Measurements from ENCODE around the gene SOX15. TPM values are rescaled to one million over a fixed set of nuclear protein-coding genes. Genes with fewer than 3 reads are reported as not detected.

The SOX15 gene
- total RNA-seq, 1 experiment from 2014 or later = 6.3 TPM

DNA sequence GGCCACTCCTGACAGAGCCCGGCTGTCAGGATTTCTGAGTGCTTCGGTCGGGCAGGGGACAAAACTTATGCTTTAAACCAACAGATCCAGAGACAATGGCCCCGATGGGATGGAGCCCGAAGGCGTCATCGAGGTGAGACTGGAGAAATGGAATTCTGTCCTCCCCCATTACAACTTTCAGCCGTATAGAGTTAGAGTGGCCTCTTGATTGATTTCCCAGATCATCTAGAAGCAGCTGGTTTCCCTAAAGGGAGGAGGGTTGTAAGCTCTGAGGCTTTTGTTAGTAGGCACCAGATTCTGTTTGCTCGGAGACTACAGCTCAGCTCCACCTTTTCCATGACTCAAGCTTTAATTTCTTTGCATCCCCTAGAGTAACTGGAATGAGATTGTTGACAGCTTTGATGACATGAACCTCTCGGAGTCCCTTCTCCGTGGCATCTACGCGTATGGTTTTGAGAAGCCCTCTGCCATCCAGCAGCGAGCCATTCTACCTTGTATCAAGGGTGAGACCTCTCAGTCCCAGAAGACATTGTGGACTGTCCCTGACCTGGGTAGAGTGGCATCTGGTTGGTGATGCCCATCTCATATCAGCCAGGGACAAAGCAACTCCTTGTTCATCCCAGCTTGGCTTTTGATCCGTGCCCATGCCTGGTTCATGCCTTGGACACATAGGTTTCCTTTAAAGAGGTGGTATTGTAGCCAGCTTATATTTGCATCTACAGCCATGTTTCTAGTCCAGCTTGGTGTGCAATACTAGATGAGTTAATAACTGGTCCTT is 15.5 kb downstream of the SOX15 start:
- Histone ChIP-seq H3K4me2 (ENCODE audit: low read length) (peak overlapping the region; percentile 92), H3F3A (ENCODE audit: low read length, unreplicated experiment) (peaks cover 37% of the 10 kb centered on the region), H2AFZ (ENCODE audit: low read length) (no peak overlapping the region), H4K20me1 (ENCODE audit: low read length) (peaks cover 51% of the 10 kb centered on the region), H3K4me3 (ENCODE audit: low read length) (peak overlapping the region; percentile 97), H3K36me3 (ENCODE audit: low read depth, low read length) (peaks cover 57% of the 10 kb centered on the region), H3K9me2 (replicated peaks; ENCODE audit: low read length) (no peaks in the 10 kb centered on the region), H3K27me3 (ENCODE audit: low read length) (no peaks in the 10 kb centered on the region), H3K27ac (ENCODE audit: low read length) (peak overlapping the region; percentile 89), H3K9me3 (ENCODE audit: low read length) (no peaks in the 10 kb centered on the region), H3K79me2 (ENCODE audit: low read length) (peaks cover 47% of the 10 kb centered on the region), H3K9ac (ENCODE audit: low read length) (peak overlapping the region; percentile 100), H3K4me1 (ENCODE audit: insufficient read depth, low read length) (peaks cover 46% of the 10 kb centered on the region)
- ChIA-PET CTCF (interaction anchor here (0.6 kb wide), 1 partner anchor 28 kb away, joined by 3 read pairs; no protein-coding TSS in a partner anchor), POLR2A (ENCODE audit: unreplicated experiment) (interaction anchor here (0.6 kb wide), 2 partner anchors 13 to 139 kb away, joined by 4 read pairs; no protein-coding TSS in a partner anchor)
- no peak for TF ChIP-seq EZH2phosphoT487 (IDR thresholded peaks at IDR 0.05; ENCODE audit: borderline replicate concordance, low read length)
- TF ChIP-seq EZH2 (IDR thresholded peaks at IDR 0.05; ENCODE audit: low read length, unreplicated experiment) = no peak
- TF ChIP-seq, protein P1, sequence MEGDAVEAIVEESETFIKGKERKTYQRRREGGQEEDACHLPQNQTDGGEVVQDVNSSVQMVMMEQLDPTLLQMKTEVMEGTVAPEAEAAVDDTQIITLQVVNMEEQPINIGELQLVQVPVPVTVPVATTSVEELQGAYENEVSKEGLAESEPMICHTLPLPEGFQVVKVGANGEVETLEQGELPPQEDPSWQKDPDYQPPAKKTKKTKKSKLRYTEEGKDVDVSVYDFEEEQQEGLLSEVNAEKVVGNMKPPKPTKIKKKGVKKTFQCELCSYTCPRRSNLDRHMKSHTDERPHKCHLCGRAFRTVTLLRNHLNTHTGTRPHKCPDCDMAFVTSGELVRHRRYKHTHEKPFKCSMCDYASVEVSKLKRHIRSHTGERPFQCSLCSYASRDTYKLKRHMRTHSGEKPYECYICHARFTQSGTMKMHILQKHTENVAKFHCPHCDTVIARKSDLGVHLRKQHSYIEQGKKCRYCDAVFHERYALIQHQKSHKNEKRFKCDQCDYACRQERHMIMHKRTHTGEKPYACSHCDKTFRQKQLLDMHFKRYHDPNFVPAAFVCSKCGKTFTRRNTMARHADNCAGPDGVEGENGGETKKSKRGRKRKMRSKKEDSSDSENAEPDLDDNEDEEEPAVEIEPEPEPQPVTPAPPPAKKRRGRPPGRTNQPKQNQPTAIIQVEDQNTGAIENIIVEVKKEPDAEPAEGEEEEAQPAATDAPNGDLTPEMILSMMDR (conservative IDR thresholded peaks at IDR 0.05; ENCODE audit: low read depth, low read length) = no peak
- TSS peak; percentile 14 for BruUV-seq (replicated peaks)
- no peak for ATAC-seq
- DNase-seq = no peak
- intact Hi-C loops (cut with micrococcal nuclease) = no loop called here

DNA sequence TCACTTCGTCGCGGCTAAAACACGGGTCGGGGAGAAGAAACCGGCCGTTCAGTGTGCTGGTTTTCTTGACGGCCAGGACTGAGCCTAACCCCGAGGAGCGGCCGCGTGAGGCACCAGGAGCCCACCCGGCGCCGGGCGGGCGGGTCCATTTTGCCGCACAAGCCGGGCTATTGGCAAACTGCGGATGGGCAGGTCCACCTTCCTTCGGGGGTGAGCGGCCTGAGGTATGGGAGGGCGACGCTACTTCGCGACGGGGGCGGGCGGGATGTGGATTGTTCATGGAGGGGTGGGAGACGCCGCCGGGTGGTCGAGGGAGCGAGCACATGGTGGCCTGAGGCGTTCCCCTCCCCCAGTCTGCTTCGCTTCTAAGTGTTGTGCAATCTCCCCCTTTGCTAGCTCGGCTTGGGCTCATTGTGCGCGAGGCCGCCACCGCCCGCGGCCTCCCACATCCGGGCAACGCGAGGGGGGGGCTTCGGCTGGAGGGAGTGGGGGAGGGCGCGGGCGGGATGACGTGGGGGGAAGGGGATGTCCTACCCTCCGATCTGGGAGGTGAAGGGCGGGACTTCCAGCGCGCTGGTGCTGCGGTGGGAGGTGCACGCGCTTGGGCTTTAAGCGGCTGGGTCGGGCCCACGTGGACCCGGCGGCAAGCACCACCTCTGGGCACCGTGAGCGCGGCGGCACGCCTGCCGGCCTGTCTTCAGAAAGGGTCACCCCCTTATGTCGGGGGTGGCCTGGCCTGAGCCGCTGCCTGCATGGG is 16.4 kb downstream of the SOX15 start:
- no peaks in the 10 kb centered on the region for H3K27me3 ChIP-seq (ENCODE audit: low read length)
- DNase-seq (peak; percentile 74), ATAC-seq (peak; percentile 13)
- peak overlapping the region; percentile 97 for H3K4me3 ChIP-seq (ENCODE audit: low read length)
- H3K9ac ChIP-seq (ENCODE audit: low read length) = peak overlapping the region; percentile 100
- peaks cover 51% of the 10 kb centered on the region for H4K20me1 ChIP-seq (ENCODE audit: low read length)
- H3K36me3 ChIP-seq (ENCODE audit: low read depth, low read length) = peaks cover 61% of the 10 kb centered on the region
- BruUV-seq (replicated peaks) = TSS peak; percentile 52
- peak overlapping the region; percentile 89 for H3K27ac ChIP-seq (ENCODE audit: low read length)
- H3K9me3 ChIP-seq (ENCODE audit: low read length) = no peaks in the 10 kb centered on the region
- H3K4me2 ChIP-seq (ENCODE audit: low read length) = peak overlapping the region; percentile 92
- H2AFZ ChIP-seq (ENCODE audit: low read length) = no peak overlapping the region
- ChIA-PET POLR2A (ENCODE audit: unreplicated experiment) (interaction anchor here (0.6 kb wide), 2 partner anchors 14 to 140 kb away, joined by 4 read pairs; no protein-coding TSS in a partner anchor), CTCF (interaction anchor here (0.6 kb wide), 1 partner anchor 28 kb away, joined by 3 read pairs; no protein-coding TSS in a partner anchor)
- peaks cover 47% of the 10 kb centered on the region for H3K79me2 ChIP-seq (ENCODE audit: low read length)
- peaks cover 40% of the 10 kb centered on the region for H3K4me1 ChIP-seq (ENCODE audit: insufficient read depth, low read length)
- intact Hi-C loops (cut with micrococcal nuclease) = no loop called here
- TF ChIP-seq, protein P1 (conservative IDR thresholded peaks at IDR 0.05; ENCODE audit: low read depth, low read length) = no peak
- peaks cover 31% of the 10 kb centered on the region for H3F3A ChIP-seq (ENCODE audit: low read length, unreplicated experiment)
- no peaks in the 10 kb centered on the region for H3K9me2 ChIP-seq (replicated peaks; ENCODE audit: low read length)
